ENCODE data around the gene RFX1. TPM values are rescaled to one million over a fixed set of nuclear protein-coding genes. Genes with fewer than 3 reads are reported as not detected.

The RFX1 gene
- polyA plus RNA-seq, 1 donor (not counting 4 experiments of a cell fraction or from before 2014, with no cell fraction given) = 0.45 TPM

GRCh38 chr19:13938301-13939064 lies 67.6 kb downstream of the RFX1 start, which contains the start of gene PODNL1:
Gene PODNL1, minus strand, starts transcription at chr19:13938417. Its CDS starts 236 bp downstream, at chr19:13938181.
- no peak within 1 kb of the TSS for H2AFZ ChIP-seq (ENCODE audit: control insufficient read depth, low read length)
- H3K9me1 ChIP-seq (ENCODE audit: control insufficient read depth, extremely low read depth, insufficient read depth, low read length) = no peaks in the 10 kb centered on the region
- no peaks in the 10 kb centered on the region for H4K20me1 ChIP-seq (ENCODE audit: control insufficient read depth, extremely low read depth, insufficient read depth, low read length)
- dilution Hi-C loops (cut with MboI; ENCODE audit: extremely low pct_ligation_motif_present, low sequenced_read_pairs) = no loop called here
- H3K4me2 ChIP-seq (ENCODE audit: control insufficient read depth, extremely low read depth, insufficient read depth, low read depth, low read length) = no peak within 1 kb of the TSS
- FAIRE-seq = no peak
- H3K27me3 ChIP-seq (ENCODE audit: control insufficient read depth, extremely low read depth, insufficient read depth, low read length) = peaks cover 15% of the 10 kb centered on the region
- no peak for TF ChIP-seq CTCF (optimal IDR thresholded peaks at IDR 0.05 in 1 of 3, IDR thresholded peaks at IDR 0.05 in 1 of 3, conservative IDR thresholded peaks at IDR 0.05 in 1 of 3; ENCODE audit: extremely low read depth in 1 of 3, insufficient read depth in 2 of 3, low read length in 3 of 3)
- TF ChIP-seq EZH2 (IDR thresholded peaks at IDR 0.05; ENCODE audit: low read length) = no peak
- H3K9ac ChIP-seq (ENCODE audit: control insufficient read depth, extremely low read depth, insufficient read depth, low read length) = no peak within 1 kb of the TSS
- H3K4me1 ChIP-seq (ENCODE audit: control insufficient read depth, extremely low read depth, insufficient read depth, low read length) = no peaks in the 10 kb centered on the region
- H3K27ac ChIP-seq (ENCODE audit: control insufficient read depth, insufficient read depth, low read length) = no peak within 1 kb of the TSS
- no peaks in the 10 kb centered on the region for H3K9me3 ChIP-seq (ENCODE audit: control insufficient read depth, low read depth, low read length)
- no peaks in the 10 kb centered on the region for H3K36me3 ChIP-seq (ENCODE audit: control insufficient read depth in 2 of 2, extremely low read depth in 1 of 2, insufficient read depth in 2 of 2, low read length in 2 of 2)
- no peak for DNase-seq (ENCODE audit: low read depth, low spot score)
- no peak within 1 kb of the TSS for H3K4me3 ChIP-seq (ENCODE audit: control insufficient read depth in 2 of 3, extremely low read depth in 1 of 3, insufficient read depth in 2 of 3, low read depth in 1 of 3, low read length in 3 of 3)
- H3K79me2 ChIP-seq (ENCODE audit: control insufficient read depth, insufficient read depth, low read length) = no peaks in the 10 kb centered on the region

- Histone ChIP-seq H3K9me1 (ENCODE audit: control insufficient read depth, extremely low read depth, insufficient read depth, low read length) (no peaks in the 10 kb centered on the region), H3K4me3 (ENCODE audit: control insufficient read depth in 2 of 3, extremely low read depth in 1 of 3, insufficient read depth in 2 of 3, low read depth in 1 of 3, low read length in 3 of 3) (no peak overlapping the region), H3K9me3 (ENCODE audit: control insufficient read depth, low read depth, low read length) (no peaks in the 10 kb centered on the region), H4K20me1 (ENCODE audit: control insufficient read depth, extremely low read depth, insufficient read depth, low read length) (no peaks in the 10 kb centered on the region), H3K4me1 (ENCODE audit: control insufficient read depth, extremely low read depth, insufficient read depth, low read length) (no peaks in the 10 kb centered on the region), H3K27me3 (ENCODE audit: control insufficient read depth, extremely low read depth, insufficient read depth, low read length) (peaks cover 15% of the 10 kb centered on the region), H3K27ac (ENCODE audit: control insufficient read depth, insufficient read depth, low read length) (no peak overlapping the region), H3K36me3 (ENCODE audit: control insufficient read depth in 2 of 2, extremely low read depth in 1 of 2, insufficient read depth in 2 of 2, low read length in 2 of 2) (no peaks in the 10 kb centered on the region), H3K9ac (ENCODE audit: control insufficient read depth, extremely low read depth, insufficient read depth, low read length) (no peak overlapping the region), H3K79me2 (ENCODE audit: control insufficient read depth, insufficient read depth, low read length) (no peaks in the 10 kb centered on the region), H3K4me2 (ENCODE audit: control insufficient read depth, extremely low read depth, insufficient read depth, low read depth, low read length) (no peak overlapping the region), H2AFZ (ENCODE audit: control insufficient read depth, low read length) (no peak overlapping the region)
- DNase-seq (ENCODE audit: low read depth, low spot score) (no peak), FAIRE-seq (no peak)
- no peak for TF ChIP-seq EZH2 (IDR thresholded peaks at IDR 0.05; ENCODE audit: low read length)
- dilution Hi-C loops (cut with MboI; ENCODE audit: extremely low pct_ligation_motif_present, low sequenced_read_pairs) = no loop called here
Observed at GRCh38 chr19:13937479-13938300, 68.4 kb downstream of the RFX1 start.
